ENCODE data around the gene VAPA. TPM values are rescaled to one million over a fixed set of nuclear protein-coding genes. Genes with fewer than 3 reads are reported as not detected.

VAPA gene
- total and polyA plus RNA-seq, 2 donors (not counting 3 experiments of a cell fraction or from before 2014, with no cell fraction given) = 105 to 163 TPM

DNA sequence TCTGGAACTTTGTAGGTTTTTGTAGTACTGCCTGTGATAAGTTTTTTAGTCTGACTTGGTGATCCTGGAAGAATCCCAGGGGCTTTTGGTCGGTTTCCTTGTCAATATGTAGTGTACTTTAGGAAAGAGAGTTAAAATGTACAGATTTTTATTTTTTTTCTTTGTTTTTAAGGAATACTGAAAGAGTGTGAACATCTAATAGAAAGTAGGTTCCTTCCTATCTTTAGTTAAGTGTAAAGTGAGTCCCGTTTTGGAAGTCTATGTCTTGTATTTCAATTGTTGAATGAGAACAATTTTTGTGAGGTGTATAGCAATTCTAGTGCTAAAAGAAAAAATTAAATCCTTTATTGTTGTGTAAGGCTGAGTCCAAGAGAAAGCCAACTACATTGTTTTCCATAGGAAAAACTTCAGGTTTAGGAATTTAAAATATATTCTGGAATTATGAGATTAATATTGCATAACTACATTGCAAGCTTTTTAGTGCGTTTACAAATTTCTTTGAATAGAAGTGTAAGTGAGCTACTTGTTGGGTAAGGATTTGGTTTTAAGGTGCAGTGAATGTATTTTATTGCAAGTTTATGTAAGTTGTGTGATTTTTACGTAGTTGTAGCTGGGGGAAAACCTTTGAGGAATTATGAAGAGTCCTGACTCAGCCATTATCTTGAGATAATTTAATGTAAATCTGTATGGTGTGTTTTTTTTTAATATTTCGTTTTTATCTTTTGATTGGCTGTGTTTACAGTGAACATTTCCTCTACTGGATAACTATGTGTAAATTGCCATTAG is 1.7 kb downstream of the VAPA start:
- Histone ChIP-seq H4K20me1 (replicated peaks; ENCODE audit: control insufficient read depth, extremely low read depth, insufficient read depth, low read length) (peaks cover 16% of the 10 kb centered on the region), H3K79me2 (ENCODE audit: control insufficient read depth, insufficient read depth, low read length) (peaks cover 63% of the 10 kb centered on the region), H3K4me3 (replicated peaks in 1 of 3; ENCODE audit: insufficient read depth in 1 of 3, low read depth in 1 of 3, low read length in 3 of 3) (peak overlapping the region; percentile 78 to 99 (median 89)), H3K27ac (ENCODE audit: insufficient read depth, low read depth, low read length) (peak overlapping the region; percentile 94), H3K27me3 (ENCODE audit: control insufficient read depth in 2 of 2, insufficient read depth in 2 of 2, low read length in 2 of 2) (no peaks in the 10 kb centered on the region), H3K9me3 (replicated peaks; ENCODE audit: control insufficient read depth, insufficient read depth, low read length) (no peaks in the 10 kb centered on the region), H3K4me1 (ENCODE audit: control insufficient read depth, extremely low read depth, insufficient read depth, low read length) (peaks cover 42% of the 10 kb centered on the region), H2AFZ (ENCODE audit: low read depth, low read length) (no peak overlapping the region), H3K9ac (replicated peaks; ENCODE audit: extremely low read depth, insufficient read depth, low read length) (peak overlapping the region; percentile 88), H3K9me1 (replicated peaks; ENCODE audit: control insufficient read depth, extremely low read depth, insufficient read depth, low read length) (no peaks in the 10 kb centered on the region), H3K36me3 (ENCODE audit: control insufficient read depth in 2 of 2, extremely low read depth in 1 of 2, insufficient read depth in 2 of 2, low read length in 2 of 2) (no peaks in the 10 kb centered on the region), H3K4me2 (ENCODE audit: insufficient read depth, low read length) (peak overlapping the region; percentile 99)
- no peak for TF ChIP-seq FOS (IDR thresholded peaks at IDR 0.05; ENCODE audit: borderline replicate concordance, insufficient read depth, low read length)
- no peak for TF ChIP-seq GATA2 (IDR thresholded peaks at IDR 0.05; ENCODE audit: insufficient read depth, insufficient read length, low read depth, low read length)
- no peak for TF ChIP-seq EZH2 (IDR thresholded peaks at IDR 0.05; ENCODE audit: borderline replicate concordance, low read depth, low read length, severe bottlenecking)
- TF ChIP-seq, protein P1, sequence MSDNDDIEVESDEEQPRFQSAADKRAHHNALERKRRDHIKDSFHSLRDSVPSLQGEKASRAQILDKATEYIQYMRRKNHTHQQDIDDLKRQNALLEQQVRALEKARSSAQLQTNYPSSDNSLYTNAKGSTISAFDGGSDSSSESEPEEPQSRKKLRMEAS (IDR thresholded peaks at IDR 0.05; ENCODE audit: insufficient read depth, insufficient read length) = no peak
- no peak for TF ChIP-seq POLR2A (IDR thresholded peaks at IDR 0.05; ENCODE audit: low read depth, low read length)
- no peak for TF ChIP-seq MYC (IDR thresholded peaks at IDR 0.05; ENCODE audit: low read depth, low read length)
- no peak for TF ChIP-seq JUN (IDR thresholded peaks at IDR 0.05; ENCODE audit: borderline replicate concordance, insufficient read depth, insufficient read length, low read depth)
- TF ChIP-seq, protein P2, sequence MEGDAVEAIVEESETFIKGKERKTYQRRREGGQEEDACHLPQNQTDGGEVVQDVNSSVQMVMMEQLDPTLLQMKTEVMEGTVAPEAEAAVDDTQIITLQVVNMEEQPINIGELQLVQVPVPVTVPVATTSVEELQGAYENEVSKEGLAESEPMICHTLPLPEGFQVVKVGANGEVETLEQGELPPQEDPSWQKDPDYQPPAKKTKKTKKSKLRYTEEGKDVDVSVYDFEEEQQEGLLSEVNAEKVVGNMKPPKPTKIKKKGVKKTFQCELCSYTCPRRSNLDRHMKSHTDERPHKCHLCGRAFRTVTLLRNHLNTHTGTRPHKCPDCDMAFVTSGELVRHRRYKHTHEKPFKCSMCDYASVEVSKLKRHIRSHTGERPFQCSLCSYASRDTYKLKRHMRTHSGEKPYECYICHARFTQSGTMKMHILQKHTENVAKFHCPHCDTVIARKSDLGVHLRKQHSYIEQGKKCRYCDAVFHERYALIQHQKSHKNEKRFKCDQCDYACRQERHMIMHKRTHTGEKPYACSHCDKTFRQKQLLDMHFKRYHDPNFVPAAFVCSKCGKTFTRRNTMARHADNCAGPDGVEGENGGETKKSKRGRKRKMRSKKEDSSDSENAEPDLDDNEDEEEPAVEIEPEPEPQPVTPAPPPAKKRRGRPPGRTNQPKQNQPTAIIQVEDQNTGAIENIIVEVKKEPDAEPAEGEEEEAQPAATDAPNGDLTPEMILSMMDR (IDR thresholded peaks at IDR 0.05; ENCODE audit: extremely low read depth in 1 of 2, insufficient read depth in 1 of 2, low read depth in 1 of 2, low read length in 2 of 2) = no peak
- DNase-seq (ENCODE audit: low read depth, low spot score) = no peak
- POLR2A ChIA-PET = interaction anchor here (0.6 kb wide), 2 partner anchors 69 to 151 kb away, joined by 3 read pairs; no protein-coding TSS in a partner anchor
- intact Hi-C loops (cut with micrococcal nuclease) (loop anchor here (2.0 kb wide), 3 partner anchors 145 to 341 kb away; no protein-coding TSS in a partner anchor), dilution Hi-C loops (cut with MboI; ENCODE audit: extremely low pct_ligation_motif_present, low sequenced_read_pairs) (no loop called here)
- TSS peak; percentile 47 for BruUV-seq (replicated peaks)
- CTCF ChIA-PET = interaction anchor here (0.6 to 1.8 kb wide), 6 partner anchors 35 to 340 kb away, joined by 3 to 5 read pairs (median 4); no protein-coding TSS in a partner anchor
- FAIRE-seq = no peak
